Smooth muscle cell (in vitro differentiated cells): ENCODE results near the gene UCK1. TPM values are rescaled to one million over a fixed set of nuclear protein-coding genes. Genes with fewer than 3 reads are reported as not detected.

Experiments used
- DNase-seq: peaks from one replicate; lab custom pipeline; 2025; ENCODE audit not compliant: unreplicated experiment; lab: John Stamatoyannopoulos, UW
- H2AFZ ChIP-seq: fragments of 200-600 bp; sonication (generic); 2 replicates; pipeline ENCODE4 v1.6.0; 2016; ENCODE audit warnings: antibody characterized with exemption, low read depth, mild to moderate bottlenecking
- H3F3A ChIP-seq: fragments of 200-600 bp; sonication (generic); 2 replicates; pipeline ENCODE4 v1.6.0; 2017; ENCODE audit warnings: antibody characterized with exemption, low read depth
- H3K27ac ChIP-seq: fragments of 200-600 bp; sonication (generic); 2 replicates; pipeline ENCODE4 v1.5.1; 2016; ENCODE audit warnings: low read depth, mild to moderate bottlenecking
- H3K27me3 ChIP-seq: fragments of 200-600 bp; sonication (generic); 2 replicates; pipeline ENCODE4 v1.6.1; 2016; ENCODE audit warnings: low read depth, mild to moderate bottlenecking
- H3K36me3 ChIP-seq: fragments of 200-600 bp; sonication (generic); 2 replicates; pipeline ENCODE4 v1.5.1; 2016; ENCODE audit warnings: low read depth
- H3K4me1 ChIP-seq: fragments of 200-600 bp; sonication (generic); 2 replicates; pipeline ENCODE4 v1.5.1; 2016; ENCODE audit warnings: low read depth
- H3K4me2 ChIP-seq: fragments of 200-600 bp; sonication (generic); 2 replicates; pipeline ENCODE4 v1.6.0; 2016; ENCODE audit warnings: mild to moderate bottlenecking
- H3K4me3 ChIP-seq: fragments of 200-600 bp; sonication (generic); 2 replicates; pipeline ENCODE4 v1.5.1; 2016; ENCODE audit warnings: mild to moderate bottlenecking
- H3K79me2 ChIP-seq: fragments of 200-600 bp; sonication (generic); 2 replicates; pipeline ENCODE4 v1.6.0; 2016; ENCODE audit warnings: low read depth, mild to moderate bottlenecking
- H3K9ac ChIP-seq: fragments of 200-600 bp; sonication (generic); 2 replicates; pipeline ENCODE4 v1.6.0; 2016; ENCODE audit warnings: low read depth
- H3K9me3 ChIP-seq: fragments of 200-600 bp; sonication (generic); replicated peaks from 2 replicates; pipeline ENCODE4 v1.5.1; 2016; ENCODE audit warnings: low read depth
- H4K20me1 ChIP-seq: fragments of 200-600 bp; sonication (generic); 2 replicates; pipeline ENCODE4 v1.6.0; 2016; ENCODE audit warnings: low read depth
- CTCF ChIP-seq: fragments of 200-600 bp; sonication (generic); IDR thresholded peaks from 2 replicates; pipeline ENCODE4 v1.5.1; 2017; ENCODE audit warnings: borderline replicate concordance, mild to moderate bottlenecking, antibody characterized with exemption; ENCODE audit not compliant: insufficient read depth, poor library complexity, severe bottlenecking
- WGBS: methylation state at CpG from one replicate; pipeline ENCODE4 v1.1.7; 2016; ENCODE audit warnings: low lambda C conversion rate; 5-methylcytosine and 5-hydroxymethylcytosine counted together
- polyA plus RNA-seq: library from polyadenylated mRNA; unstranded; fragments of >200 nt; fragmentation: Nextera tagmentation; extraction: Ambion mirVana; gene quantifications from 2 replicates; pipeline ENCODE4 v1.2.1, GENCODE V29; 2016
- total RNA-seq: library from RNA; depleted of rRNA; stranded (reverse); fragments of >200 nt; gene quantifications from 2 replicates; pipeline ENCODE4 v1.2.3, GENCODE V29; 2014

The UCK1 gene
- total and polyA plus RNA-seq, 2 experiments from 2014 or later = 9.7 to 20.2 TPM

DNA sequence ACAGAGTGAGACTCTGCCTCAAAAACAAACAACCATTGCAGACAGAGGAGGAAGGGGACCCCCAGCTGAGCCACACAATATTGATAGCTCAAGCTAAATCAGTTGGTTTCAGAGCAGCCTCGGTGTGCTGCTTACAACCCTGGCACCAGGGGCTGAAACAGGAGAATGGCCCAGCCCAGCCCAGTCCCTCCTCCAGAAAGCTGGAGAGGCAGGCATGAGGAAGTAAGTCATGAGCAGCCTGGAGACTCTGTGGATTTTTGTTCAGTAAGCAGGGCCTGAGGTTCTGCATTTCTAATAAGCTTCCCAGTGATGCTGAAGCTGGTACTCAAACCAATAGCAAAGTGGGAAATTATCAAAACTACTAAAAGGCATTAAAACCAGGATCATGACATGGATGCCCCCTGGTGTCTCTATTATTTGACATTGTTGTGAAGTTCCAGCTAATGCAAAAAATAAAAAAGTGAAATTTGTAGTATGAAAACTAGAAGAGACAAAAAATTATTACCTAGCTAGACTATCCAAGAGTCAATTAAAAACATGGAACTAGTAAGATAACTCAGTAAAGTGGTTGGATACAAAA is 28.4 kb upstream of the UCK1 start:
- Histone ChIP-seq H3K4me2 (no peak overlapping the region), H4K20me1 (no peaks in the 10 kb centered on the region), H3K9me3 (no peaks in the 10 kb centered on the region), H3K79me2 (no peaks in the 10 kb centered on the region), H2AFZ (no peak overlapping the region), H3K27ac (no peak overlapping the region), H3K4me1 (no peaks in the 10 kb centered on the region), H3K9ac (no peak overlapping the region), H3K27me3 (peaks cover 16% of the 10 kb centered on the region), H3F3A (no peaks in the 10 kb centered on the region), H3K4me3 (no peak overlapping the region), H3K36me3 (no peaks in the 10 kb centered on the region)
- WGBS = 89% methylated on average over 1 of the region's 1 CpG
- DNase-seq = no peak
- no peak for TF ChIP-seq CTCF

DNA sequence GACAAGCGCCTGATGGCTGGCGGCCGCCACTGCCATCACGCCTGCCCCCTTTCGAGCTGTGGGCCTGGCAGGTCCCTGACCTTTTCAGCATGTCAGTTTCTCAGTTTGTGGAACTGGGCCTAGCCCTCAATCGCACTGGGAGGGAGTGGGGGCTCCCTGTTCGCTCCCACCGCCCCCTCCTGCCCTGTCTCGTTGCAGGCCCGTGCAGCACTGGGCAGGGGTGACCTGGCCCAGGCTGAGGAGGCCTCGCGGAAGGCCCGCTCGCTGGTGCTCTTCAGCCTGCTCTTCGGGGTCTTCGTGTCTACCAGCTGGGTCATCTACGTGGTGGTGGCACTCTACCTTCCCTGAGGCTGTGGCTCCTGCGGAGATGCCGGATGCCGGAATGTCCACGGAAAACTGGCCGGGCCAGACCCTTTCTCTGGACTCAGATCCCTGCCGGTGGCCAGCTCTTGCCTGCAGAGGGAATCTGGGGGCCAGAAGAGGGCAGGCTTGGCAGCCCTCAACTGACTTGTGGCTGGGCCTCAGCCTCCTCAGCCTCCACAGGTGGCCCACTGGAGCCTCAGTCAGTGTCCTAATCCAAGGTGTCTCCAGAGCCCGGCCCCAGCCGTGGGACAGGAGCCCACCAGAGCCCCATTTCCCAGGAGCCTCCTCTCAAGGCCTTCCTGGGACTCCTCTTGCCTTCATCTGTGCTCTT is 26.9 kb upstream of the UCK1 start:
- Histone ChIP-seq H3K79me2 (no peaks in the 10 kb centered on the region), H4K20me1 (no peaks in the 10 kb centered on the region), H3K36me3 (no peaks in the 10 kb centered on the region), H3K27me3 (peaks cover 31% of the 10 kb centered on the region), H3K27ac (no peak overlapping the region), H3K4me2 (no peak overlapping the region), H2AFZ (no peak overlapping the region), H3K9ac (no peak overlapping the region), H3K9me3 (no peaks in the 10 kb centered on the region), H3F3A (no peaks in the 10 kb centered on the region), H3K4me3 (no peak overlapping the region), H3K4me1 (no peaks in the 10 kb centered on the region)
- WGBS = 86% methylated on average over 20 of the region's 25 CpGs
- DNase-seq = no peak
- no peak for TF ChIP-seq CTCF

DNA sequence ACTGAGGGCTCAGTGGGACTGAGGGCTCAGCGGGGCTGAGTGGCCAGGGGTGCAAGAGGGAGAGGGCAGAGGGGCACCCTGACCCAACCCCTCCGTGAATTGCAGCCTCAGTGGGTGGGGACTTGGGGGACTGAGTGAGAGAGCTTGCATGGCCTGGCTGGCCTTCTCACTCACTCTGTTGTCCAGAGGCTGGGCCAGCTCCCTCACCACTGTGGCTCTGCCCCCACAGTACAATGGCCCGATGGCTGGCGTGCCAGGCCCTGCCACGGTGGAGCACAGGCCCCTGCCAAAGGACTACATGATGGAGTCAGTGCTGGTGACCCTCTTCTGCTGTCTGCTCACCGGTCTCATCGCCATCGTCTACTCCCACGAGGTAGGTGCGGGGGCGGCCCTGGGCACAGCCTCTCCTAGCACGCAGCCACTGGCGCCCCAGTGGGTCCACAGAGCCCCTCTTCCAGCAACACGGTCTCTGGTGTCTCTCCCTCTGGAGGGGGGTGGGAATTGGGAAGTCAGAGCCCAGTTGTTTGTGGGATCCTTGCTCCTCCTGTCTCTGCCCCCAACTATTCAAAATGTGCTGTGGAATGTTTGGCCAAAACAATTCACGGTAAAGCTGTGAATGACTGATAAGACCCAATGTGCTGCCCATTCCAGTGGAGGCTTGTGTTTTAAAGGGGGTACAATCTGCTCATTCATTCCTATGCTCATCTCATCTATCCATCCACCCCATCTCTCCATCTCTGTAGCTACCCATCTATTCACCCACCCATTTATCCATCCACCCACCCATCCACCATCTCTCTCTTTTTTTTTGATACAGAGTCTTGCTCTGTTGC is 25.0 kb upstream of the UCK1 start:
- Histone ChIP-seq H2AFZ (no peak overlapping the region), H3F3A (no peaks in the 10 kb centered on the region), H3K9ac (no peak overlapping the region), H3K9me3 (no peaks in the 10 kb centered on the region), H3K4me2 (no peak overlapping the region), H3K27ac (no peak overlapping the region), H3K27me3 (peaks cover 32% of the 10 kb centered on the region), H3K4me1 (no peaks in the 10 kb centered on the region), H4K20me1 (no peaks in the 10 kb centered on the region), H3K79me2 (no peaks in the 10 kb centered on the region), H3K36me3 (no peaks in the 10 kb centered on the region), H3K4me3 (no peak overlapping the region)
- WGBS = 94% methylated on average over 15 of the region's 15 CpGs
- no peak for DNase-seq
- no peak for TF ChIP-seq CTCF
